IMR-90 (cell line): ENCODE measurements around the gene MCAM. TPM values are rescaled to one million over a fixed set of nuclear protein-coding genes. Genes with fewer than 3 reads are reported as not detected.

Experiments used
- ATAC-seq: fragments of 200-7000 bp; cut with Tn5 transposase; 2 replicates; pipeline ENCODE4 v1.9.1; 2020; ENCODE audit warnings: low read depth, mild to moderate bottlenecking, moderate library complexity
- BruUV-seq: library from RNA; stranded (reverse); fragments of 400-500 nt; replicated peaks from 2 replicates; lab custom pipeline; 2021; lab: Mats Ljungman, UMichigan
- CTCF ChIA-PET: fragments of 300-600 bp; formaldehyde crosslinking; extraction: SDS; loops from one replicate; lab custom pipeline; 2021; ENCODE audit warnings: antibody characterized with exemption; lab: Yijun Ruan, JAX
- POLR2A ChIA-PET: fragments of 300-600 bp; sonication (Branson Sonifier 250); formaldehyde crosslinking; loops from one replicate; lab custom pipeline; 2022; ENCODE audit warnings: antibody characterized with exemption; ENCODE audit not compliant: unreplicated experiment; lab: Charles Lee
- DNase-seq: peaks from one replicate; pipeline ENCODE4 v3.0.0; 2013
- H2AFZ ChIP-seq: replicated peaks from 2 replicates; pipeline ENCODE3; 2013; ENCODE audit warnings: low read length, mild to moderate bottlenecking; ENCODE audit not compliant: poor library complexity
- H2AK5ac ChIP-seq: 2 replicates; pipeline ENCODE4 v1.6.1; 2013; ENCODE audit warnings: low read depth, low read length, inconsistent platforms
- H2AK9ac ChIP-seq: replicated peaks from 2 replicates; pipeline ENCODE3; 2013; ENCODE audit warnings: mild to moderate bottlenecking, low read depth, low read length, moderate library complexity; ENCODE audit not compliant: poor library complexity
- H2BK120ac ChIP-seq: 2 replicates; pipeline ENCODE4 v1.6.1; 2013; ENCODE audit warnings: low read depth, low read length, inconsistent platforms
- H2BK15ac ChIP-seq: 3 replicates; pipeline ENCODE4 v1.6.1; 2013; ENCODE audit warnings: low read depth, low read length, inconsistent platforms
- H2BK20ac ChIP-seq: 2 replicates; pipeline ENCODE4 v1.6.1; 2013; ENCODE audit warnings: low read depth, mild to moderate bottlenecking, inconsistent platforms, low read length, moderate library complexity
- H2BK5ac ChIP-seq: 2 replicates; pipeline ENCODE4 v1.6.1; 2013; ENCODE audit warnings: mild to moderate bottlenecking, low read depth, low read length, inconsistent platforms; ENCODE audit not compliant: poor library complexity, severe bottlenecking
- H3K14ac ChIP-seq: replicated peaks from 2 replicates; pipeline ENCODE4 v1.6.1; 2013; ENCODE audit warnings: low read depth, low read length, inconsistent platforms
- H3K18ac ChIP-seq: 2 replicates; pipeline ENCODE4 v1.6.1; 2013; ENCODE audit warnings: low read depth, low read length, control low read depth
- H3K23ac ChIP-seq: 2 replicates; pipeline ENCODE4 v1.6.1; 2013; ENCODE audit warnings: low read depth, low read length, inconsistent platforms
- H3K27ac ChIP-seq: 2 replicates; pipeline ENCODE4 v1.5.1; 2013; ENCODE audit warnings: mild to moderate bottlenecking, control low read depth, low read length; ENCODE audit not compliant: insufficient read depth
- H3K27me3 ChIP-seq: 2 replicates; pipeline ENCODE4 v1.6.1; 2013; ENCODE audit warnings: low read length; ENCODE audit not compliant: control insufficient read depth, insufficient read depth
- H3K36me3 ChIP-seq: 2 replicates; pipeline ENCODE4 v1.6.1; 2013; ENCODE audit warnings: low read length, mixed read lengths; ENCODE audit not compliant: control insufficient read depth, insufficient read depth
- H3K4ac ChIP-seq: 2 replicates; pipeline ENCODE4 v1.6.1; 2013; ENCODE audit warnings: low read depth, low read length, inconsistent platforms
- H3K4me1 ChIP-seq: 2 replicates; pipeline ENCODE4 v1.6.1; 2013; ENCODE audit warnings: low read length, mixed read lengths; ENCODE audit not compliant: control insufficient read depth, insufficient read depth
- H3K4me2 ChIP-seq: 2 replicates; pipeline ENCODE4 v1.6.1; 2013; ENCODE audit warnings: low read depth, mild to moderate bottlenecking, control low read depth, low read length, moderate library complexity
- H3K4me3 ChIP-seq: 2 replicates; pipeline ENCODE4 v1.5.1; 2013; ENCODE audit warnings: low read depth, mild to moderate bottlenecking, control low read depth, low read length, moderate library complexity; ENCODE audit not compliant: insufficient read depth
- H3K56ac ChIP-seq: 2 replicates; pipeline ENCODE4 v1.6.1; 2013; ENCODE audit warnings: low read length, inconsistent platforms; ENCODE audit not compliant: insufficient read depth; ENCODE audit errors: extremely low read depth
- H3K79me1 ChIP-seq, 2 experiments: 2 replicates each; pipeline ENCODE4 v1.6.1; 2013; ENCODE audit warnings: low read length in 2 of 2, inconsistent platforms in 1 of 2, low read depth in 1 of 2
- H3K9ac ChIP-seq: 2 replicates; pipeline ENCODE4 v1.6.1; 2013; ENCODE audit warnings: low read depth, low read length, control low read depth
- H3K9me1 ChIP-seq: 2 replicates; pipeline ENCODE4 v1.6.1; 2013; ENCODE audit warnings: low read length, inconsistent platforms; ENCODE audit not compliant: insufficient read depth
- H3K9me3 ChIP-seq: 2 replicates; pipeline ENCODE4 v1.6.1; 2013; ENCODE audit warnings: low read length; ENCODE audit not compliant: control insufficient read depth, insufficient read depth
- H4K20me1 ChIP-seq: 2 replicates; pipeline ENCODE4 v1.6.1; 2013; ENCODE audit warnings: low read length, inconsistent platforms; ENCODE audit not compliant: insufficient read depth
- H4K5ac ChIP-seq: 2 replicates; pipeline ENCODE4 v1.6.1; 2013; ENCODE audit warnings: mild to moderate bottlenecking, low read depth, low read length, control low read depth
- H4K8ac ChIP-seq, 2 experiments: 2 replicates each; pipeline ENCODE4 v1.6.1; 2013; ENCODE audit warnings: low read depth in 2 of 2, low read length in 2 of 2, control low read depth in 1 of 2, inconsistent platforms in 1 of 2
- H4K91ac ChIP-seq: 2 replicates; pipeline ENCODE4 v1.6.1; 2013; ENCODE audit warnings: low read depth, low read length, inconsistent platforms; ENCODE audit not compliant: insufficient read depth
- CEBPB ChIP-seq: IDR thresholded peaks from 2 replicates; pipeline ENCODE4 v1.6.1; 2012; ENCODE audit warnings: low read depth, low read length, improper control_type of control experiment
- CHD1 ChIP-seq: IDR thresholded peaks from 2 replicates; pipeline ENCODE4 v1.6.1; 2012; ENCODE audit warnings: low read depth, low read length, improper control_type of control experiment
- CTCF ChIP-seq: conservative IDR thresholded peaks from 2 replicates; pipeline ENCODE4 v1.5.1; 2012; ENCODE audit warnings: mild to moderate bottlenecking, low read depth, low read length, improper control_type of control experiment
- FOS ChIP-seq: fragments of 150-350 bp; IDR thresholded peaks from 2 replicates; pipeline ENCODE4 v1.6.1; 2016; ENCODE audit warnings: low read depth, low read length
- MAFK ChIP-seq: IDR thresholded peaks from 2 replicates; pipeline ENCODE4 v1.6.1; 2012; ENCODE audit warnings: low read depth, low read length, improper control_type of control experiment
- MAZ ChIP-seq: IDR thresholded peaks from 2 replicates; pipeline ENCODE4 v1.6.1; 2012; ENCODE audit warnings: low read depth, mild to moderate bottlenecking, low read length, improper control_type of control experiment, moderate library complexity, borderline replicate concordance
- POLR2A ChIP-seq: IDR thresholded peaks from 2 replicates; pipeline ENCODE4 v1.6.1; 2012; ENCODE audit warnings: mild to moderate bottlenecking, low read depth, low read length
- RCOR1 ChIP-seq: IDR thresholded peaks from 2 replicates; pipeline ENCODE4 v1.6.1; 2012; ENCODE audit warnings: mild to moderate bottlenecking, low read length, improper control_type of control experiment; ENCODE audit not compliant: insufficient replicate concordance
- WGBS, 2 experiments: methylation state at CpG; one replicate each; pipeline versions ENCODE4 v1.1.5 to v1.1.7; 2013; ENCODE audit warnings: missing lambda C conversion rate in 2 of 2; ENCODE audit not compliant: insufficient read length in 1 of 2; ENCODE audit errors: extremely low coverage in 2 of 2; 5-methylcytosine and 5-hydroxymethylcytosine counted together
- dilution Hi-C: fragments of 300-500 bp; cut with HindIII; formaldehyde crosslinking; loops from one replicate; pipeline ENCODE4 v1.14.3; 2018; ENCODE audit warnings: low sequenced_read_pairs; ENCODE audit not compliant: unreplicated experiment
- in situ Hi-C: fragments of 300-500 bp; cut with MboI; formaldehyde crosslinking; loops from 3 replicates; pipeline ENCODE4 v1.14.3; 2019; ENCODE audit warnings: low sequenced_read_pairs, inconsistent platforms, mixed read lengths
- intact Hi-C: fragments of 100-400 bp; cut with micrococcal nuclease; formaldehyde crosslinking; loops from 2 replicates; pipeline ENCODE4 v1.10.0; 2022
- polyA plus RNA-seq, 3 experiments: library from polyadenylated mRNA; depleted of rRNA; stranded (reverse); fragments of >200 nt; gene quantifications; 2 replicates each; pipeline ENCODE4 v1.2.3, GENCODE V29; 2012; ENCODE audit warnings: low replicate concordance in 1 of 3
- total RNA-seq: library from RNA; depleted of rRNA; stranded (reverse); fragments of >200 nt; gene quantifications from 2 replicates; pipeline ENCODE4 v1.2.3, GENCODE V29; 2012

Gene MCAM
- total and polyA plus RNA-seq, 2 of the 4 experiments (the other 2 are of a cell fraction) = 95.1 to 131 TPM

- peak; percentile 74 for TF ChIP-seq CEBPB
- TF ChIP-seq MAFK = no peak
- TF ChIP-seq CTCF = no peak
- TF ChIP-seq RCOR1 = no peak
- TF ChIP-seq MAZ = no peak
- TF ChIP-seq CHD1 = no peak
- no peak for TF ChIP-seq FOS
- TF ChIP-seq POLR2A = no peak
- Histone ChIP-seq H4K91ac (no peak overlapping the region), H2AK5ac (peak overlapping the region; percentile 34; the same call in 1 of the 2 replicates), H3K27me3 (no peaks in the 10 kb centered on the region), H3K4me2 (no peak overlapping the region), H2BK20ac (no peak overlapping the region), H4K20me1 (peaks cover 7% of the 10 kb centered on the region), H3K18ac (no peak overlapping the region), H2BK15ac (0 out of 3 replicates have a peak overlapping the region, but pooled peaks have one; percentile 20), H4K8ac (0 out of 4 replicates have a peak overlapping the region, but pooled peaks of 1 of the 2 experiments have one; percentile 16), H3K56ac (no peak overlapping the region), H2AFZ (peak overlapping the region; percentile 23), H3K9me1 (peaks cover 13% of the 10 kb centered on the region), H2BK5ac (peak overlapping the region; percentile 1), H3K4me1 (peaks cover 8% of the 10 kb centered on the region), H3K36me3 (peaks cover 49% of the 10 kb centered on the region), H2BK120ac (no peak overlapping the region), H3K14ac (no peak overlapping the region; the same call in 1 of the 2 replicates), H4K5ac (no peak overlapping the region), H3K9me3 (no peaks in the 10 kb centered on the region), H3K27ac (peak overlapping the region; percentile 11; the same call in 1 of the 2 replicates), H3K23ac (no peak overlapping the region), H3K4me3 (no peak overlapping the region), H3K9ac (no peak overlapping the region), H3K79me1 (peaks cover 11 to 39% of the 10 kb centered on the region in 2 experiments; a peak in 2 of 4 replicates), H2AK9ac (peak overlapping the region; percentile 56), H3K4ac (peak overlapping the region; percentile 49)
- POLR2A ChIA-PET = no interaction called here
- intact Hi-C loops (no loop called here), in situ Hi-C loops (no loop called here), dilution Hi-C loops (no loop called here)
- peak; percentile 42 for DNase-seq
- BruUV-seq = no TSS peak
- CTCF ChIA-PET = interaction anchor here (0.9 to 1.1 kb wide), 2 partner anchors 9 to 34 kb away, joined by 4 read pairs; no protein-coding TSS in a partner anchor
- peak; percentile 55 for ATAC-seq
- no CpG with 5 or more reads among the region's 5 CpGs for WGBS, 2 experiments
Measured at GRCh38 chr11:119306373-119306890, 10.5 kb downstream of the MCAM start.
